ENCODE results near the gene PRR11. TPM values are rescaled to one million over a fixed set of nuclear protein-coding genes. Genes with fewer than 3 reads are reported as not detected.

The PRR11 gene
- total and polyA plus RNA-seq, 2 of the 4 experiments (the other 2 are of a cell fraction), result 8.6 to 24.0 TPM

DNA sequence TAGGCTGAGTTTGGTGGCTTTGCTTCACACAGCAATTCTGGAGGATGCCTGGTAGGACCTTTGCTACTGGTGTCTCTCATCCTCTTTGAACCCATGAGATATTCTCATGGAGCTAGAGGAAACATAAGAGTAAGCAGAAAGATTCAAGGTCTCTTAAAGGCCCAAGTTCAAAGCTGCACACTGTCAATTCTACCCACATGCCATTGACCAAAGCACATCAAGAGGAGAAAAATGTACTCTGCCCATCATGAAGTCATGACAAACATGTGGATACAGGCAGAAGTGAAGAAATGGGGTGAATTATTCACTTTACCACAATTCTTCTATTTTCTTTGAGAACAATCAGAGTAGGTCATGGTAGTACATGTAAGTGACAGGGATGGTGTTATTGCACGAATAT lies 13.7 kb upstream of the PRR11 start:
- CTCF ChIA-PET, result no interaction called here
- H3K27me3 ChIP-seq (ENCODE audit: control insufficient read depth, insufficient read depth, low read length), result no peaks in the 10 kb centered on the region
- POLR2A ChIA-PET (ENCODE audit: unreplicated experiment), result no interaction called here
- no peak overlapping the region for H4K91ac ChIP-seq (ENCODE audit: insufficient read depth, low read depth, low read length)
- H3K4ac ChIP-seq (ENCODE audit: low read depth, low read length), result no peak overlapping the region
- in situ Hi-C loops (cut with MboI; ENCODE audit: low sequenced_read_pairs) (no loop called here), dilution Hi-C loops (cut with HindIII; ENCODE audit: low sequenced_read_pairs, unreplicated experiment) (no loop called here), intact Hi-C loops (cut with micrococcal nuclease) (no loop called here)
- no peak overlapping the region for H2AK9ac ChIP-seq (replicated peaks; ENCODE audit: low read depth, low read length, poor library complexity)
- no TSS peak for BruUV-seq (replicated peaks)
- TF ChIP-seq SMC3 (IDR thresholded peaks at IDR 0.05; ENCODE audit: low read depth, low read length), result no peak
- no peak for TF ChIP-seq RCOR1 (IDR thresholded peaks at IDR 0.05; ENCODE audit: insufficient replicate concordance, low read length)
- no peak for TF ChIP-seq MXI1 (IDR thresholded peaks at IDR 0.05; ENCODE audit: borderline replicate concordance, low read depth, low read length)
- TF ChIP-seq, protein P1, sequence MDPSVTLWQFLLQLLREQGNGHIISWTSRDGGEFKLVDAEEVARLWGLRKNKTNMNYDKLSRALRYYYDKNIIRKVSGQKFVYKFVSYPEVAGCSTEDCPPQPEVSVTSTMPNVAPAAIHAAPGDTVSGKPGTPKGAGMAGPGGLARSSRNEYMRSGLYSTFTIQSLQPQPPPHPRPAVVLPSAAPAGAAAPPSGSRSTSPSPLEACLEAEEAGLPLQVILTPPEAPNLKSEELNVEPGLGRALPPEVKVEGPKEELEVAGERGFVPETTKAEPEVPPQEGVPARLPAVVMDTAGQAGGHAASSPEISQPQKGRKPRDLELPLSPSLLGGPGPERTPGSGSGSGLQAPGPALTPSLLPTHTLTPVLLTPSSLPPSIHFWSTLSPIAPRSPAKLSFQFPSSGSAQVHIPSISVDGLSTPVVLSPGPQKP (IDR thresholded peaks at IDR 0.05; ENCODE audit: borderline replicate concordance, low read depth, low read length), result no peak
- TF ChIP-seq, protein P2, sequence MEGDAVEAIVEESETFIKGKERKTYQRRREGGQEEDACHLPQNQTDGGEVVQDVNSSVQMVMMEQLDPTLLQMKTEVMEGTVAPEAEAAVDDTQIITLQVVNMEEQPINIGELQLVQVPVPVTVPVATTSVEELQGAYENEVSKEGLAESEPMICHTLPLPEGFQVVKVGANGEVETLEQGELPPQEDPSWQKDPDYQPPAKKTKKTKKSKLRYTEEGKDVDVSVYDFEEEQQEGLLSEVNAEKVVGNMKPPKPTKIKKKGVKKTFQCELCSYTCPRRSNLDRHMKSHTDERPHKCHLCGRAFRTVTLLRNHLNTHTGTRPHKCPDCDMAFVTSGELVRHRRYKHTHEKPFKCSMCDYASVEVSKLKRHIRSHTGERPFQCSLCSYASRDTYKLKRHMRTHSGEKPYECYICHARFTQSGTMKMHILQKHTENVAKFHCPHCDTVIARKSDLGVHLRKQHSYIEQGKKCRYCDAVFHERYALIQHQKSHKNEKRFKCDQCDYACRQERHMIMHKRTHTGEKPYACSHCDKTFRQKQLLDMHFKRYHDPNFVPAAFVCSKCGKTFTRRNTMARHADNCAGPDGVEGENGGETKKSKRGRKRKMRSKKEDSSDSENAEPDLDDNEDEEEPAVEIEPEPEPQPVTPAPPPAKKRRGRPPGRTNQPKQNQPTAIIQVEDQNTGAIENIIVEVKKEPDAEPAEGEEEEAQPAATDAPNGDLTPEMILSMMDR (conservative IDR thresholded peaks at IDR 0.05; ENCODE audit: low read depth, low read length), result no peak
- TF ChIP-seq CEBPB (IDR thresholded peaks at IDR 0.05; ENCODE audit: low read depth, low read length), result no peak
- no peak for TF ChIP-seq CHD1 (IDR thresholded peaks at IDR 0.05; ENCODE audit: low read depth, low read length)
- TF ChIP-seq MAFK (IDR thresholded peaks at IDR 0.05; ENCODE audit: low read depth, low read length), result no peak
- no peak for TF ChIP-seq MAZ (IDR thresholded peaks at IDR 0.05; ENCODE audit: borderline replicate concordance, low read depth, low read length)
- TF ChIP-seq NFE2L2 (IDR thresholded peaks at IDR 0.05; ENCODE audit: low read depth, low read length), result no peak
- TF ChIP-seq BHLHE40 (IDR thresholded peaks at IDR 0.05; ENCODE audit: low read depth, low read length), result no peak
- TF ChIP-seq RAD21 (IDR thresholded peaks at IDR 0.05; ENCODE audit: low read length), result no peak
- no peak overlapping the region for H3K4me2 ChIP-seq (ENCODE audit: low read depth, low read length)
- WGBS, 2 experiments (ENCODE audit: extremely low coverage in 2 of 2, insufficient read length in 1 of 2), result no CpG with 5 or more reads among the region's 1 CpG
- H3K23ac ChIP-seq (ENCODE audit: low read depth, low read length), result no peak overlapping the region
- H4K20me1 ChIP-seq (ENCODE audit: insufficient read depth, low read length), result peaks cover 6% of the 10 kb centered on the region; the same call in 1 of the 2 replicates
- no peaks in the 10 kb centered on the region for H3K9me3 ChIP-seq (ENCODE audit: control insufficient read depth, insufficient read depth, low read length)
- H3K56ac ChIP-seq (ENCODE audit: extremely low read depth, insufficient read depth, low read length), result no peak overlapping the region
- no peak overlapping the region for H3K9ac ChIP-seq (ENCODE audit: low read depth, low read length)
- ATAC-seq (ENCODE audit: low read depth) (no peak), DNase-seq (no peak)
- no peak overlapping the region for H3K4me3 ChIP-seq (ENCODE audit: insufficient read depth, low read depth, low read length)
- H2BK20ac ChIP-seq (ENCODE audit: low read depth, low read length), result no peak overlapping the region
- H3K9me1 ChIP-seq (ENCODE audit: insufficient read depth, low read length), result 0 out of 2 replicates have a peak, but pooled peaks cover 9% of the 10 kb centered on the region
- H2BK15ac ChIP-seq (ENCODE audit: low read depth, low read length), result no peak overlapping the region
- peaks cover 4% of the 10 kb centered on the region for H3K36me3 ChIP-seq (ENCODE audit: control insufficient read depth, insufficient read depth, low read length)
- H3K79me1 ChIP-seq (ENCODE audit: low read depth in 1 of 2, low read length in 2 of 2), result peaks cover 18 to 52% of the 10 kb centered on the region in 2 experiments
- H3K18ac ChIP-seq (ENCODE audit: low read depth, low read length), result no peak overlapping the region
- H4K8ac ChIP-seq (ENCODE audit: low read depth in 2 of 2, low read length in 2 of 2), result no peak overlapping the region
- H2AFZ ChIP-seq (replicated peaks; ENCODE audit: low read length, poor library complexity), result no peak overlapping the region
- no peak overlapping the region for H2BK5ac ChIP-seq (ENCODE audit: low read depth, low read length, poor library complexity, severe bottlenecking)
- H4K5ac ChIP-seq (ENCODE audit: low read depth, low read length), result no peak overlapping the region
- H2AK5ac ChIP-seq (ENCODE audit: low read depth, low read length), result no peak overlapping the region
- no peak overlapping the region for H3K27ac ChIP-seq (ENCODE audit: insufficient read depth, low read length)
- H2BK120ac ChIP-seq (ENCODE audit: low read depth, low read length), result no peak overlapping the region
- H3K14ac ChIP-seq (replicated peaks; ENCODE audit: low read depth, low read length), result no peak overlapping the region
- no peaks in the 10 kb centered on the region for H3K4me1 ChIP-seq (ENCODE audit: control insufficient read depth, insufficient read depth, low read length)
